ENCODE data around the gene HOXC4. TPM values are rescaled to one million over a fixed set of nuclear protein-coding genes. Genes with fewer than 3 reads are reported as not detected.
A peak's percentile ranks its signal among the peaks of the same experiment; 100 is the strongest.

HOXC4 gene
- 0.16 and 0.24 TPM in 2 replicates for total RNA-seq

GRCh38 chr12:54053751-54054741, at the start of gene HOXC4:
TSS of gene HOXC4 (plus strand) at chr12:54053835. CDS start at chr12:54053923, 88 bp downstream.

GRCh38 chr12:54028314-54029201, 25.1 kb upstream of the HOXC4 start, which contains the start of gene HOXC6:
TSS of gene HOXC6 (plus strand) at chr12:54028440. CDS start at chr12:54028522, 82 bp downstream.

GRCh38 chr12:54032627-54033100, 21.0 kb upstream of the HOXC4 start, which contains the start of gene HOXC5:
TSS of gene HOXC5 (plus strand) at chr12:54033050. CDS start at chr12:54033123, 73 bp downstream.

Small RNA genes within 50 kb of the gene (small RNA-seq; reads per million reads assigned to genes)
- gene HOXC5 (not detected), gene MIR615 (13.9 reads per million, percentile 93 among the genes with 10 or more reads in this experiment), gene RF00019 (not detected)

Other genes starting within 250 kb of the HOXC4 start
- gene HOXC13, start 115.0 kb upstream of the HOXC4 start, total RNA-seq: not detected in 2 replicates
- not detected in 2 replicates for gene HOXC12, start 98.9 kb upstream of the HOXC4 start, total RNA-seq
- not detected in 2 replicates for gene HOXC11, start 80.7 kb upstream of the HOXC4 start, total RNA-seq
- 0.16 TPM in 1 of 2 replicates, not detected in the other for gene HOTAIR, start 78.9 kb upstream of the HOXC4 start, total RNA-seq
- gene HOXC10, start 68.7 kb upstream of the HOXC4 start, total RNA-seq: 0.16 TPM in 1 of 2 replicates, not detected in the other
- gene HOXC9, start 53.7 kb upstream of the HOXC4 start, total RNA-seq: not detected in 2 replicates
- gene HOXC8, start 44.9 kb upstream of the HOXC4 start, total RNA-seq: not detected in 2 replicates
- 0.24 TPM in 1 of 2 replicates, not detected in the other for gene HOXC6, start 25.4 kb upstream of the HOXC4 start, total RNA-seq
- 0.12 TPM in 1 of 2 replicates, not detected in the other for gene HOXC5, start 20.8 kb upstream of the HOXC4 start, total RNA-seq
- 19.6 and 25.0 TPM in 2 replicates for gene SMUG1, start 135.2 kb downstream of the HOXC4 start, total RNA-seq
- gene CBX5, start 226.3 kb downstream of the HOXC4 start, total RNA-seq: 45.5 and 57.4 TPM in 2 replicates
- gene HNRNPA1, start 226.9 kb downstream of the HOXC4 start, total RNA-seq: 264 and 434 TPM in 2 replicates
- 0.61 and 0.65 TPM in 2 replicates for gene NFE2, start 247.2 kb downstream of the HOXC4 start, total RNA-seq

All from hair follicle dermal papilla cell (primary cell).